H1 (cell line): Measurements from ENCODE around the gene GALNT9. TPM values are rescaled to one million over a fixed set of nuclear protein-coding genes. Genes with fewer than 3 reads are reported as not detected.

Experiments
- BACH1 ChIP-seq: IDR thresholded peaks from 2 replicates; pipeline ENCODE4 v1.6.1; 2012; ENCODE audit warnings: low read length, improper control_type of control experiment
- BCL11A ChIP-seq, 2 experiments: IDR thresholded peaks; one replicate each; pipeline ENCODE4 v1.6.1; 2011; ENCODE audit warnings: low read depth in 2 of 2, low read length in 2 of 2, mild to moderate bottlenecking in 2 of 2
- BRCA1 ChIP-seq: IDR thresholded peaks from 2 replicates; pipeline ENCODE4 v1.6.1; 2012; ENCODE audit warnings: low read depth, low read length, improper control_type of control experiment
- CBX8 ChIP-seq: fragments of 300-800, 300-1000 bp; sonication (generic); IDR thresholded peaks from 2 replicates; pipeline ENCODE4 v1.7.1; 2016; ENCODE audit warnings: low read depth, low read length, borderline replicate concordance
- CEBPB ChIP-seq: IDR thresholded peaks from 2 replicates; pipeline ENCODE4 v1.6.1; 2012; ENCODE audit warnings: low read depth, low read length
- CHD2 ChIP-seq: IDR thresholded peaks from 2 replicates; pipeline ENCODE4 v1.6.1; 2012; ENCODE audit warnings: low read length, improper control_type of control experiment
- EGR1 ChIP-seq: IDR thresholded peaks from 2 replicates; pipeline ENCODE4 v1.6.1; 2011; ENCODE audit warnings: low read depth, low read length, borderline replicate concordance
- KDM4A ChIP-seq: IDR thresholded peaks from one replicate; pipeline ENCODE4 v1.7.1; 2012; ENCODE audit warnings: low read depth, mild to moderate bottlenecking, moderate library complexity, low read length, inconsistent platforms; ENCODE audit not compliant: severe bottlenecking
- POLR2AphosphoS5 ChIP-seq: IDR thresholded peaks from 2 replicates; pipeline ENCODE4 v1.6.1; 2011; ENCODE audit warnings: low read depth, low read length
- RXRA ChIP-seq: IDR thresholded peaks from 2 replicates; pipeline ENCODE4 v1.6.1; 2011; ENCODE audit warnings: low read depth, mild to moderate bottlenecking, low read length, moderate library complexity; ENCODE audit not compliant: insufficient read depth
- SP1 ChIP-seq: IDR thresholded peaks from 2 replicates; pipeline ENCODE4 v1.6.1; 2011; ENCODE audit warnings: low read depth, low read length
- TCF12 ChIP-seq: IDR thresholded peaks from 2 replicates; pipeline ENCODE4 v1.6.1; 2011; ENCODE audit warnings: low read depth, mild to moderate bottlenecking, low read length
- polyA plus RNA-seq, 7 experiments: library from polyadenylated mRNA; depleted of rRNA in 3 of 7; stranded (reverse) in 5 of 7; unstranded in 2 of 7; fragments of >200 nt in 5 of 7; fragments of 200-250 nt in 2 of 7; gene quantifications; 1 replicate in 5 of 7; 2 replicates in 1 of 7; 4 replicates in 1 of 7; pipeline versions ENCODE4 v1.2.1 to v1.2.3, GENCODE V29; 2011 to 2013; ENCODE audit warnings: missing spikeins in 2 of 7, mixed read lengths in 2 of 7
- total RNA-seq: library from RNA; stranded (reverse); fragmentation: NEBNext Ultra II Directional; extraction: Animal tissue kit (Norgen Biotek cat#: 25700); gene quantifications from 2 replicates; pipeline ENCODE4 v1.2.1, GENCODE V29; 2021
- TF ChIP-seq, protein P1 (sequence below): fragments of 300-600 bp; sonication (generic); IDR thresholded peaks from 2 replicates; pipeline ENCODE4 v1.7.1; 2012; ENCODE audit warnings: low read length, moderate library complexity, mild to moderate bottlenecking, inconsistent platforms; ENCODE audit not compliant: insufficient replicate concordance

GALNT9 gene
- total and polyA plus RNA-seq, 2 of the 8 experiments (the other 6 are each of a cell fraction or from before 2014, with no cell fraction given), result 2.0 to 3.6 TPM

DNA sequence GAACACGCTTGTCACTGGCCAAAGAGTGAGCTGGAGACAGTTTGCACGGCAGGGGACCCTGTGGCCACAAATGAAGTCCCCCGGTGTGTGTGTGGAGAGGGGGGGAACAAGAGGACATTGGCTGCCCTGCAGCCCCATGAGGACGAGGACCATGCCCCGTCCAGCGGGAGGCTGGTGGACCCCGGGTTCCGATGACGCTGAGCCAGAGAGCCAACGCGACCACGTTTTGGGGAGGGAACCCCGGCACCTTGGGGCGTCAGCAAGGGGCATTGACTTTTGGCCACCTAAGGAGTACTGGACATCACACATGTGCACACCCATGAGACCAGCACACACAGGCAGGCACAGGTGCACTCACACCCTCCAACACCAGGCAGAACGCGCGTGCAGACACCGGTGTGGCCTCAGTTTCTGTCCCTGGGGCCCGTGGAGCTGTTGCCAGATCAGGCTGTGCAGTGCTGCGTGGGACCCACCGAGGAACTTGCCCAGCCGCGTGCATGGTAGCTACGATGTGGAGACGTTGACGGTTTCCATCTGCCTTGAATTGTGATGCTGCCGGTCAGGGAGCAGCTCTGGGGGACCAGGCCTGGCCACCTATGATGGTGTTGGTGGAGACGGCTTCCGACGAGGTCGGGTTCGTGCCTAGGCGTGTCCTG is 158.6 kb downstream of the GALNT9 start (continued):
- TF ChIP-seq, protein P1, sequence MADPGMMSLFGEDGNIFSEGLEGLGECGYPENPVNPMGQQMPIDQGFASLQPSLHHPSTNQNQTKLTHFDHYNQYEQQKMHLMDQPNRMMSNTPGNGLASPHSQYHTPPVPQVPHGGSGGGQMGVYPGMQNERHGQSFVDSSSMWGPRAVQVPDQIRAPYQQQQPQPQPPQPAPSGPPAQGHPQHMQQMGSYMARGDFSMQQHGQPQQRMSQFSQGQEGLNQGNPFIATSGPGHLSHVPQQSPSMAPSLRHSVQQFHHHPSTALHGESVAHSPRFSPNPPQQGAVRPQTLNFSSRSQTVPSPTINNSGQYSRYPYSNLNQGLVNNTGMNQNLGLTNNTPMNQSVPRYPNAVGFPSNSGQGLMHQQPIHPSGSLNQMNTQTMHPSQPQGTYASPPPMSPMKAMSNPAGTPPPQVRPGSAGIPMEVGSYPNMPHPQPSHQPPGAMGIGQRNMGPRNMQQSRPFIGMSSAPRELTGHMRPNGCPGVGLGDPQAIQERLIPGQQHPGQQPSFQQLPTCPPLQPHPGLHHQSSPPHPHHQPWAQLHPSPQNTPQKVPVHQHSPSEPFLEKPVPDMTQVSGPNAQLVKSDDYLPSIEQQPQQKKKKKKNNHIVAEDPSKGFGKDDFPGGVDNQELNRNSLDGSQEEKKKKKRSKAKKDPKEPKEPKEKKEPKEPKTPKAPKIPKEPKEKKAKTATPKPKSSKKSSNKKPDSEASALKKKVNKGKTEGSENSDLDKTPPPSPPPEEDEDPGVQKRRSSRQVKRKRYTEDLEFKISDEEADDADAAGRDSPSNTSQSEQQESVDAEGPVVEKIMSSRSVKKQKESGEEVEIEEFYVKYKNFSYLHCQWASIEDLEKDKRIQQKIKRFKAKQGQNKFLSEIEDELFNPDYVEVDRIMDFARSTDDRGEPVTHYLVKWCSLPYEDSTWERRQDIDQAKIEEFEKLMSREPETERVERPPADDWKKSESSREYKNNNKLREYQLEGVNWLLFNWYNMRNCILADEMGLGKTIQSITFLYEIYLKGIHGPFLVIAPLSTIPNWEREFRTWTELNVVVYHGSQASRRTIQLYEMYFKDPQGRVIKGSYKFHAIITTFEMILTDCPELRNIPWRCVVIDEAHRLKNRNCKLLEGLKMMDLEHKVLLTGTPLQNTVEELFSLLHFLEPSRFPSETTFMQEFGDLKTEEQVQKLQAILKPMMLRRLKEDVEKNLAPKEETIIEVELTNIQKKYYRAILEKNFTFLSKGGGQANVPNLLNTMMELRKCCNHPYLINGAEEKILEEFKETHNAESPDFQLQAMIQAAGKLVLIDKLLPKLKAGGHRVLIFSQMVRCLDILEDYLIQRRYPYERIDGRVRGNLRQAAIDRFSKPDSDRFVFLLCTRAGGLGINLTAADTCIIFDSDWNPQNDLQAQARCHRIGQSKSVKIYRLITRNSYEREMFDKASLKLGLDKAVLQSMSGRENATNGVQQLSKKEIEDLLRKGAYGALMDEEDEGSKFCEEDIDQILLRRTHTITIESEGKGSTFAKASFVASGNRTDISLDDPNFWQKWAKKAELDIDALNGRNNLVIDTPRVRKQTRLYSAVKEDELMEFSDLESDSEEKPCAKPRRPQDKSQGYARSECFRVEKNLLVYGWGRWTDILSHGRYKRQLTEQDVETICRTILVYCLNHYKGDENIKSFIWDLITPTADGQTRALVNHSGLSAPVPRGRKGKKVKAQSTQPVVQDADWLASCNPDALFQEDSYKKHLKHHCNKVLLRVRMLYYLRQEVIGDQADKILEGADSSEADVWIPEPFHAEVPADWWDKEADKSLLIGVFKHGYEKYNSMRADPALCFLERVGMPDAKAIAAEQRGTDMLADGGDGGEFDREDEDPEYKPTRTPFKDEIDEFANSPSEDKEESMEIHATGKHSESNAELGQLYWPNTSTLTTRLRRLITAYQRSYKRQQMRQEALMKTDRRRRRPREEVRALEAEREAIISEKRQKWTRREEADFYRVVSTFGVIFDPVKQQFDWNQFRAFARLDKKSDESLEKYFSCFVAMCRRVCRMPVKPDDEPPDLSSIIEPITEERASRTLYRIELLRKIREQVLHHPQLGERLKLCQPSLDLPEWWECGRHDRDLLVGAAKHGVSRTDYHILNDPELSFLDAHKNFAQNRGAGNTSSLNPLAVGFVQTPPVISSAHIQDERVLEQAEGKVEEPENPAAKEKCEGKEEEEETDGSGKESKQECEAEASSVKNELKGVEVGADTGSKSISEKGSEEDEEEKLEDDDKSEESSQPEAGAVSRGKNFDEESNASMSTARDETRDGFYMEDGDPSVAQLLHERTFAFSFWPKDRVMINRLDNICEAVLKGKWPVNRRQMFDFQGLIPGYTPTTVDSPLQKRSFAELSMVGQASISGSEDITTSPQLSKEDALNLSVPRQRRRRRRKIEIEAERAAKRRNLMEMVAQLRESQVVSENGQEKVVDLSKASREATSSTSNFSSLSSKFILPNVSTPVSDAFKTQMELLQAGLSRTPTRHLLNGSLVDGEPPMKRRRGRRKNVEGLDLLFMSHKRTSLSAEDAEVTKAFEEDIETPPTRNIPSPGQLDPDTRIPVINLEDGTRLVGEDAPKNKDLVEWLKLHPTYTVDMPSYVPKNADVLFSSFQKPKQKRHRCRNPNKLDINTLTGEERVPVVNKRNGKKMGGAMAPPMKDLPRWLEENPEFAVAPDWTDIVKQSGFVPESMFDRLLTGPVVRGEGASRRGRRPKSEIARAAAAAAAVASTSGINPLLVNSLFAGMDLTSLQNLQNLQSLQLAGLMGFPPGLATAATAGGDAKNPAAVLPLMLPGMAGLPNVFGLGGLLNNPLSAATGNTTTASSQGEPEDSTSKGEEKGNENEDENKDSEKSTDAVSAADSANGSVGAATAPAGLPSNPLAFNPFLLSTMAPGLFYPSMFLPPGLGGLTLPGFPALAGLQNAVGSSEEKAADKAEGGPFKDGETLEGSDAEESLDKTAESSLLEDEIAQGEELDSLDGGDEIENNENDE, result no peak
- TF ChIP-seq BRCA1, result no peak
- no peak for TF ChIP-seq BACH1
- TF ChIP-seq BCL11A (IDR thresholded peaks at IDR 0.05; ENCODE audit: low read depth in 2 of 2, low read length in 2 of 2), result no peak
- TF ChIP-seq RXRA, result no peak
- TF ChIP-seq CHD2, result no peak
- TF ChIP-seq POLR2AphosphoS5, result no peak
- no peak for TF ChIP-seq TCF12
- no peak for TF ChIP-seq EGR1
- no peak for TF ChIP-seq CEBPB
- no peak for TF ChIP-seq SP1
- no peak for TF ChIP-seq KDM4A
- TF ChIP-seq CBX8, result no peak
